ENCODE results near the gene NHSL2.
A peak's percentile ranks its signal among the peaks of the same experiment; 100 is the strongest.

Gene NHSL2

DNA sequence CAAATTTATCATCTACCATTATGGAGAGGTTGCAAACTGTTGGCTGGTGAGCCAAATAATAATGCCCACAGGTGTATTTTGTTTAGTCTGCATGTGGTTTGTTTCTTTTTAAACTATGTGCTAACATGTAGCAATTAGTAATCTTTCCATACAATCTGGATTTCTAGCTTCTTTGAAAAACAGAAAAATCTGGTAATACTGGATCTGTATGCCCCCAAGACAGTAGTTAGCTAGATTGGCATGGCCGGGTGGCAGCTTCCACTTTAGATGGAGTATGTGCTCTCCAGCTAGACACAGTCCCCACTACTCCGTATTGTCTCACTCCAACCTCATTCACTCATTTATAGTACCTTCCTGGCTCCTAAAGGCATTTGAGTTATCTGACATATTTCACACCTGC is 91.3 kb downstream of the NHSL2 start:
- TF ChIP-seq, protein P1, sequence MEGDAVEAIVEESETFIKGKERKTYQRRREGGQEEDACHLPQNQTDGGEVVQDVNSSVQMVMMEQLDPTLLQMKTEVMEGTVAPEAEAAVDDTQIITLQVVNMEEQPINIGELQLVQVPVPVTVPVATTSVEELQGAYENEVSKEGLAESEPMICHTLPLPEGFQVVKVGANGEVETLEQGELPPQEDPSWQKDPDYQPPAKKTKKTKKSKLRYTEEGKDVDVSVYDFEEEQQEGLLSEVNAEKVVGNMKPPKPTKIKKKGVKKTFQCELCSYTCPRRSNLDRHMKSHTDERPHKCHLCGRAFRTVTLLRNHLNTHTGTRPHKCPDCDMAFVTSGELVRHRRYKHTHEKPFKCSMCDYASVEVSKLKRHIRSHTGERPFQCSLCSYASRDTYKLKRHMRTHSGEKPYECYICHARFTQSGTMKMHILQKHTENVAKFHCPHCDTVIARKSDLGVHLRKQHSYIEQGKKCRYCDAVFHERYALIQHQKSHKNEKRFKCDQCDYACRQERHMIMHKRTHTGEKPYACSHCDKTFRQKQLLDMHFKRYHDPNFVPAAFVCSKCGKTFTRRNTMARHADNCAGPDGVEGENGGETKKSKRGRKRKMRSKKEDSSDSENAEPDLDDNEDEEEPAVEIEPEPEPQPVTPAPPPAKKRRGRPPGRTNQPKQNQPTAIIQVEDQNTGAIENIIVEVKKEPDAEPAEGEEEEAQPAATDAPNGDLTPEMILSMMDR (IDR thresholded peaks at IDR 0.05; ENCODE audit: control insufficient read depth, extremely low read depth, insufficient read depth), result no peak
- no peak for DNase-seq (ENCODE audit: low read depth)
- H3K4me3 ChIP-seq (ENCODE audit: low read depth, low read length), result no peak overlapping the region

DNA sequence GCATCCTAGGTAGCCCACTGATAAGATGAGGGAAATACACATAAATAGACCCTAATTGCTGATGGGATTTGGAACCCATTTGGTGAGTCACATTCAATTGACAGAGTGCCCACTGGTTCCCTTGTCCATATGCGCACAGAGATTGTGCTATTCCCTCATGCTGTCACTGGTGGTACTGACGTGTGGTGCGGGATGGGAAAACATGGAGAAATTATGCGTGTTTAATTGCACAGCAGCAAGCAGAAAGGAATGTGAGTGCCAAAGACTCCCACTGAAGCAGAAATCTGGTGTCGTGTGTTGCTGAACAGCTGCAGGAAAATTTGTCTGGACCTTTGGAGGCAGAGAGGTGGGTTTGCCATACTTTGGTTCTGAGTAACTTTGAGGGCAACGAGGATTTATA is 92.2 kb downstream of the NHSL2 start:
- DNase-seq (ENCODE audit: low read depth), result no peak
- no peak overlapping the region for H3K4me3 ChIP-seq (ENCODE audit: low read depth, low read length)
- TF ChIP-seq, protein P1 (IDR thresholded peaks at IDR 0.05; ENCODE audit: control insufficient read depth, extremely low read depth, insufficient read depth), result no peak

DNA sequence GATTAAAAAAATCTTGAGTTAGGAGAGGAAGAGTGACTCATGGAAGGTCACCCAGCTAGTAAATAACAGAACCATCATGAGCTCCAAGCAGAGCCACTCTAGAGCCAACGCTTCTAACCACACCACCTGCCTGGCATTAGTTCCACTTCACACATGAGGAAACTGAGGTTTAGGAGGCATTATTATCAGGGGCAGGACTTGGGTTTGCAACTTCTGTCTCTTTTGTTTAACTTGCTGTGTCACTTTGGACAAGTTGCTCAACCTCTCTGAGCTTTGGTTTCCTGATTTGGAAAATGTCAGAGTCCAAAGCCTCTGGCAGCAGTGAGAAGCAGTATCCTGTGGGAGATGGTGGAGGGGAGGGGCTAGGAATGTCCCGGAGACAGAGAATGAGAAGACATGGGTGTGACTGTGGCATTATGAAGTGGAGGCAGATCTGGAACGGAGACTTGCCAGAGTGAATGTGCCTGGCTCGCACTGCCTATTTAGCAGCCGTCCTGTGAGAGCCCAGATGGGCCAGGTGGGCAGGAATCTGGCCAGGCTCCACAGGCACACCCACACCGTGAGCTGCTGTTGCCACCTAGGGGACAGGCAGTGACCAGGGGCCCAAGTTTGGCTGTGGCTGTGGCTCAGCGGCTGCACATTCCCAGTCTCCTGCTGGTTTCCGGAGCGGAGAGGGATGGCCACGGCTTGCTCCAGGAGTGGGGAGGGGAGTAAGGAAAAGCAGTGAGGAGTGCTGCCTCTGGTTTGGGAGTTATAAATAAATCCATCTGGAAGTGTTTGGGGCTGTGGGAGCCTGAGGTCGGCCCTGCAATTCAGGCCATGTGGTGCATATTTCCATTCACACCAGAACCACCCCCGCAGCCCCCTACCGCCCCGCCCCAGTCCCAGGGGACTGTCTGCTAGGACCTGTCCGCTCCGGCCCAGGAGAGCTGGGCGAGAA is 93.4 kb downstream of the NHSL2 start:
- no peak overlapping the region for H3K4me3 ChIP-seq (ENCODE audit: low read depth, low read length)
- TF ChIP-seq, protein P1 (IDR thresholded peaks at IDR 0.05; ENCODE audit: control insufficient read depth, extremely low read depth, insufficient read depth), result 0 out of 2 replicates have a peak, but pooled peaks have one; percentile 7
- no peak for DNase-seq (ENCODE audit: low read depth)

DNA sequence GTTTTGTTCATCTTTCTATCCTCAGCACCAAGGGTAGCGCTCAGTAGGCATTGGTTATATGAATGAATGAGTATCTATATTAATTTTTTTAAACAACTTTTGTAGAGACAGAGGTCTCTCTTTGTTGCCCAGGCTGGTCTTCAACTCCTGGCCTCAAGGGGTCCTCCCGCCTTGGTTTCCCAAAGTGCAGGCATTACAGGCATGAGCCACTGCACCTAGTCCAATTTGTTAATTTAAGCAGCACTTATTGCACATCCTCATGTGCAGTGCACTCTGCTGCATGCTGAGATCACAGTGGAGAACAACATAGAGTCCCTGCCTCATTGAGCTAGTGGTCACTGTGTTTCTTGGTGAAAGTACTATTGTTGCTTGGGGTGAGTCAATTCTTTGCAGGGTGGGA is 94.4 kb downstream of the NHSL2 start:
- H3K4me3 ChIP-seq (ENCODE audit: low read depth, low read length), result no peak overlapping the region
- DNase-seq (ENCODE audit: low read depth), result no peak
- TF ChIP-seq, protein P1 (IDR thresholded peaks at IDR 0.05; ENCODE audit: control insufficient read depth, extremely low read depth, insufficient read depth), result no peak

DNA sequence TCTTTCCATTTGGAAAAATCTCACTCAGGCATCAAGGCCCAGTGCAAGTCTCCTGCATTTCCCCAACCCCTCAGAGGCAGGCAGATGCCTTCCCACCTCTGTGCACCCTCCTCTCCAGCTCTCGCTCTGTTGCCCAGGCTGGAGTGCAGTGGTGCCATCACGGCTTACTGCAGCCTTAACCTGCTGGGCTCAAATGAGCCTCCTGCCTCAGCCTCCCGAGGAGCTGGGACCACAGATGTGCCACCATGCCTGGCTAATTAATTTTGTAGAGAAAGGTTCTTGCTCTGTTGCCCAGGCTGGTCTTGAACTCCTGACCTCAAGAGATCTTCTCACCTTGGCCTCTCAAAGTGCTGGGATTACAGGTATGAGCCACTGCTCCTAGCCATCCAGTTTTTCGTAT is 95.8 kb downstream of the NHSL2 start:
- TF ChIP-seq, protein P1 (IDR thresholded peaks at IDR 0.05; ENCODE audit: control insufficient read depth, extremely low read depth, insufficient read depth), result no peak
- no peak overlapping the region for H3K4me3 ChIP-seq (ENCODE audit: low read depth, low read length)
- no peak for DNase-seq (ENCODE audit: low read depth)

DNA sequence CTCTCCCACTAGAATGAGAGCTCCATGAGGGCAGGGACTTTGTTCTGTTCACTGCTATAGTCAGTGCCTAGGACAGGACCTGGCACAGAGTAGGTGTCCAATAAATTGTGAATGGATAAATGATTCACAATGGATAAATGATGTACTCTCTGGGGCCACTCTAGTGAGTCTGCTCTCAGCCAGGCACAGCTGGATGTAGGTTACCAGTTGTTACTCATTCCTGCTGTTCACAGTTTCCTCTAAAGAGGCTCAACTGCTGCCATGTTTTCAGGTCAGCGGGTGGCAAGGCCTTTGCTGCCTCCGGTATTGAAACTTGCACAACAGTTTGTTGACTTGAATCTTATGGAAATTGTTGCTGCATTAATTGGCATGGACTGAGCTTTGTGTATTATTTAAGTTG is 99.1 kb downstream of the NHSL2 start:
- H3K4me3 ChIP-seq (ENCODE audit: low read depth, low read length), result no peak overlapping the region
- TF ChIP-seq, protein P1 (IDR thresholded peaks at IDR 0.05; ENCODE audit: control insufficient read depth, extremely low read depth, insufficient read depth), result no peak
- DNase-seq (ENCODE audit: low read depth), result no peak

Measured in LNCaP clone FGC (cell line).